ENCODE results near the gene OARD1.

DNA sequence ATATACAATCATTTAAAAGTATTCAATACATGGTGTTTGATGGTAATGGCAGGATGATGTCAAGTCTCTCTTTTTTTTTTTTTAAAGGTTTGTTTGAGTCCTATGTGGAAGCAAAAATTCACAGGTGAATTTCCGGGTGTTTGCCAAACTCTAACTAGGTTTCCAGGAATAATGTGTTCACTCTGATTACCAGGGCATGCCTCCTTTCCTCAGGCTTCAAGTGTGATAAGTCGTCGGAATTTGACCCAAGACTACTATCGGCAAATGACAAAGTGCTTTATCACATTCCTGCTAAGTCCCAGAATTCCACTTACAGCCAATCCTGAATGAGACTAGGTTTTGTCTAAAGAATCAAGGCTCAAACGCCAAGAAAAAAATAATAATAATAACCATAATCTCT, 7.3 kb downstream of the OARD1 start:
- TF ChIP-seq EZH2phosphoT487 (IDR thresholded peaks at IDR 0.05; ENCODE audit: insufficient read depth, low read depth) (no peak), EZH2 (IDR thresholded peaks at IDR 0.05; ENCODE audit: insufficient read depth, poor library complexity, severe bottlenecking) (no peak)

Measured in GM23248 (cell line).